Glutamatergic neuron (in vitro differentiated cells): ENCODE measurements around the gene GBX2. TPM values are rescaled to one million over a fixed set of nuclear protein-coding genes. Genes with fewer than 3 reads are reported as not detected.

Source experiments
- DNase-seq: peaks from one replicate; pipeline ENCODE4 v3.0.0; 2022
- H3K27ac Mint-ChIP-seq: one replicate; pipeline ENCODE4 v1.8.0; 2020; ENCODE audit warnings: mild to moderate bottlenecking, mixed read lengths, inconsistent platforms; ENCODE audit not compliant: unreplicated experiment
- H3K27me3 Mint-ChIP-seq: one replicate; pipeline ENCODE4 v1.8.0; 2020; ENCODE audit warnings: mild to moderate bottlenecking, moderate library complexity, mixed read lengths, inconsistent platforms; ENCODE audit not compliant: unreplicated experiment
- H3K36me3 Mint-ChIP-seq: one replicate; pipeline ENCODE4 v1.8.0; 2020; ENCODE audit warnings: mild to moderate bottlenecking, mixed read lengths, inconsistent platforms; ENCODE audit not compliant: unreplicated experiment
- H3K4me1 Mint-ChIP-seq: one replicate; pipeline ENCODE4 v1.8.0; 2020; ENCODE audit warnings: mild to moderate bottlenecking, low read depth, mixed read lengths, inconsistent platforms; ENCODE audit not compliant: unreplicated experiment
- H3K4me3 Mint-ChIP-seq: one replicate; pipeline ENCODE4 v1.8.0; 2020; ENCODE audit warnings: mild to moderate bottlenecking, mixed read lengths, inconsistent platforms; ENCODE audit not compliant: unreplicated experiment
- H3K9me3 Mint-ChIP-seq: one replicate; pipeline ENCODE4 v1.8.0; 2020; ENCODE audit warnings: mild to moderate bottlenecking, moderate library complexity, mixed read lengths, inconsistent platforms; ENCODE audit not compliant: unreplicated experiment
- total RNA-seq: library from RNA; stranded (reverse); fragmentation: NEBNext Ultra II Directional; extraction: Animal tissue kit (Norgen Biotek cat#: 25700); gene quantifications from one replicate; pipeline ENCODE4 v1.2.1, GENCODE V29; 2021; ENCODE audit not compliant: unreplicated experiment
- TF ChIP-seq, protein P1 (sequence below): fragments of 200-600 bp; sonication (generic); IDR thresholded peaks from one replicate; pipeline ENCODE4 v1.5.0; 2021; ENCODE audit not compliant: partially characterized antibody, unreplicated experiment

The GBX2 gene
- total RNA-seq, 1 donor from 2014 or later: 1.2 TPM

DNA sequence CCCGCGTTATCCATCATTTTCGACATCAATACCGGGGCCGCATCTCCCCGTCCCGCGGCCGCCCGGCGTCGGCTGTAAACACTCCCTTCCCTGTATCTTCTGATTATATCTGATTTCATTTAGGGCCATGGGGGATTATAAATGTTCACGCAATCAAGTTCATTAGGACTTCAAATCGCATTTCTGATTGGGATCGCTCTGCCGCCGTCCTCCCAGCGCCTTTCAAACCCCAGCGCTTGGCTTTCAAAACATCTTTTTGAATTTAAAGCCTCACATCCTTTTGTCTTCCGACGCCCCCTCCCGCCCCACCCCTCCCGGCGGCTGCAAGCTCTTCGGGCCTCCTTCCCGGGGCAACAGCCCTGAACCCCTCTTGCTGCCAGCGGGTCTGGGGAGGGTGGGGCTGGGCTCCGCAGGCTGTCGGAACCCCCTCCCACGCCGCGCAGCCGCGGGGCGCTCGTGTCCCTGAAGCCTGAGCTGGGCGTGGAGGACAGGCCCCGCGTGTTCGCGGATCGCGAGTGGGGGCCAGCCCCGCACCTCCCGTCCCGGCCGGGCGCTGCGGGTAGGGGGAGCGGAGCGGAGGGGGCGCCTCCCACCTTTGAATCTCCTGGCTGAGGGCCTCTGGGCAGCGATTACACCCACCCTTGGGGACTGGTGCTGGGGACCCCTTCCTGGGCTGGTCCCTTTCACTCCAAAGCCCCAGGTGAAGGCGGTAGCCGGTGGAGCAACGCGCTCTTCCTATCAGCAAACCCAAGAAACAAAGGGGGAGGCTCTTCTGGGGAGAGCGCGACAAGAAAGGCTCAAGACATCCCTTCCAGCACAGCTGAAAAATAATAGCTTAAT is 11.3 kb upstream of the GBX2 start:
- peak overlapping the region; percentile 85 for H3K4me3 Mint-ChIP-seq
- no peaks in the 10 kb centered on the region for H3K9me3 Mint-ChIP-seq
- no peak overlapping the region for H3K27ac Mint-ChIP-seq
- peaks cover 2% of the 10 kb centered on the region for H3K36me3 Mint-ChIP-seq
- TF ChIP-seq, protein P1, sequence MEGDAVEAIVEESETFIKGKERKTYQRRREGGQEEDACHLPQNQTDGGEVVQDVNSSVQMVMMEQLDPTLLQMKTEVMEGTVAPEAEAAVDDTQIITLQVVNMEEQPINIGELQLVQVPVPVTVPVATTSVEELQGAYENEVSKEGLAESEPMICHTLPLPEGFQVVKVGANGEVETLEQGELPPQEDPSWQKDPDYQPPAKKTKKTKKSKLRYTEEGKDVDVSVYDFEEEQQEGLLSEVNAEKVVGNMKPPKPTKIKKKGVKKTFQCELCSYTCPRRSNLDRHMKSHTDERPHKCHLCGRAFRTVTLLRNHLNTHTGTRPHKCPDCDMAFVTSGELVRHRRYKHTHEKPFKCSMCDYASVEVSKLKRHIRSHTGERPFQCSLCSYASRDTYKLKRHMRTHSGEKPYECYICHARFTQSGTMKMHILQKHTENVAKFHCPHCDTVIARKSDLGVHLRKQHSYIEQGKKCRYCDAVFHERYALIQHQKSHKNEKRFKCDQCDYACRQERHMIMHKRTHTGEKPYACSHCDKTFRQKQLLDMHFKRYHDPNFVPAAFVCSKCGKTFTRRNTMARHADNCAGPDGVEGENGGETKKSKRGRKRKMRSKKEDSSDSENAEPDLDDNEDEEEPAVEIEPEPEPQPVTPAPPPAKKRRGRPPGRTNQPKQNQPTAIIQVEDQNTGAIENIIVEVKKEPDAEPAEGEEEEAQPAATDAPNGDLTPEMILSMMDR: no peak
- peaks cover 7% of the 10 kb centered on the region for H3K4me1 Mint-ChIP-seq
- H3K27me3 Mint-ChIP-seq: peaks cover 16% of the 10 kb centered on the region
- DNase-seq: no peak

DNA sequence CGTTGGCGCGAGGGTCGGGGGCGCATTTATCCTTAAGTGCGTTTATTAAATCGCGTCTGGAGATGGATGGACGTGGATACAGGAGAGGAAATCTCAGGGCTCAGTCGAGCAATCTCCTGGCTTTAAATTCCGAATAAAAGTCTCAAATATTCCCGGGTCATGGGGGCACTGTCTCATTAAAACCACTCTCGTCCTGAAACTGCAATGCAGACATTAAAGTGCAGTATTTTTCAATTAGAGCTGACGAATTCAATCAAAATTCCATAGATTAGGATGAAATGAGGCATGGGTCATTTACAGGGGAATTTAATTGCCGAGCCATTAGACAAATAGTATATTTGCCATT is 10.7 kb upstream of the GBX2 start:
- peak overlapping the region; percentile 46 for H3K27ac Mint-ChIP-seq
- H3K27me3 Mint-ChIP-seq: peaks cover 22% of the 10 kb centered on the region
- no peak for DNase-seq
- peaks cover 9% of the 10 kb centered on the region for H3K4me1 Mint-ChIP-seq
- peaks cover 2% of the 10 kb centered on the region for H3K9me3 Mint-ChIP-seq
- TF ChIP-seq, protein P1: no peak
- H3K36me3 Mint-ChIP-seq: no peaks in the 10 kb centered on the region
- peak overlapping the region; percentile 85 for H3K4me3 Mint-ChIP-seq

DNA sequence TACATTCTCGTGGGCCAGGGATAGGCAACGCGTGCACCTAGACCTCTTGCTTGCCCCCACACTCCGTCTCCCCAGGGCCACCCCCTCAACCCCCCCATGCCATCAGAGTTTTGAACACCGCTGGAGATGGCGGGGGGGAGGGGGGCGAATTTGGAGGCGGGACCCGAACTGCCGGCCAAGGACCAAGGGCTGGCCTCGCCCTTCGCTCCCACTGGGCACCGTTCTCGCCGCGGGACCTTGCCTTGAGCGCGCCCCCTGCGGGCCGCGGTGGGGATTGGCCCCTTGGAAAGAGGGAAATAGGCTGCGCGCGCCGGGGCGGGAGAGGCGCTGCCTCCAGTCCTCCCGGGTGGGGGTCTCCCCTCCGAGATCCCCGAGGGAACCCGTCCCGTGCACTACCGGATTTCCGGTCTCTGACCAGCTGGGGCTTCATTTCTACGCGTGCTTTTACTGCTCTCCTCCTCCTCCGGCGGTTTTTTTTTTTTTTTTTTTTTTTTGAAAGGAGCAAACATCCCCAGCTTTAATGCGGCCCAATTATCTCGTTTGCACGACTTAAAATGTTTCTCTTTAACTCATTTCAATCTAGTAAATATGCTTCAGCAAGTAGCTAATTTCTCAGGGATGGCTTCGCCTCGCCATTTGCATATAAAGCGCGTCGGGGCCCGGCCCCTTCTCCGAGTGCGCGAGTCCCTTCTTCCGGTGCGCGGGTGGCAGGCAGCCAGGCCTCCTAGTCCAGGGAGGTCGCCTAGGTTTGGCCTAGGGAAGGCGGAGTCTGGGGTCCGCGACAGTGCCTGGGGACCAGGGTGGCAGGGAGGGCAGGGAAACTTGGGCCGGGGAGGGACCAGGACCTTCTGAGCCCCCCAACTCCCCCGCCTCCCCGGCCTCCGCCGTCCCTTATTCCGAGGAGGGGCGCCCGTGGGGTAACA is 10.0 kb upstream of the GBX2 start:
- peak; percentile 95 for DNase-seq
- Mint-ChIP-seq H3K36me3 (no peaks in the 10 kb centered on the region), H3K4me1 (peaks cover 9% of the 10 kb centered on the region), H3K27ac (peak overlapping the region; percentile 46), H3K9me3 (peaks cover 2% of the 10 kb centered on the region), H3K27me3 (peaks cover 26% of the 10 kb centered on the region), H3K4me3 (peak overlapping the region; percentile 85)
- TF ChIP-seq, protein P1: peak; percentile 93

DNA sequence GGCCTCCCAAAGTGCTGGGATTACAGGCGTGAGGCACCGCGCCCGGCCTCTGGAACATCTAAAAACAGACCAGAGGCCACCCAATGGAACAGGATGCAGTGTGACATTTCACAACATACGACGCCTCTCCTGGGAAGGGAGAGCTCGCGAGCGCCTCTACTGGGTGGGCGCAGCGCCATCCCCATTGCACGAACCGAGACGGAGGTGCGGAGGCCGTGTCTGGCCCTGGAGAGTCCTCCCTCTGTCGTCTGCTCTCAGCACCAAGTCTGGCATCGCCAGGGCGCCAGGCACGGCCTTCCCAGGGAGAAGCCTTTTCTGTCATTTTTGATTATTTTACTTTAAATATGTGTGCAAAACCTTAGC is 9.4 kb upstream of the GBX2 start:
- H3K4me1 Mint-ChIP-seq: peaks cover 9% of the 10 kb centered on the region
- TF ChIP-seq, protein P1: no peak
- peaks cover 2% of the 10 kb centered on the region for H3K9me3 Mint-ChIP-seq
- H3K4me3 Mint-ChIP-seq: no peak overlapping the region
- H3K27me3 Mint-ChIP-seq: peaks cover 24% of the 10 kb centered on the region
- peak; percentile 80 for DNase-seq
- H3K27ac Mint-ChIP-seq: no peak overlapping the region
- no peaks in the 10 kb centered on the region for H3K36me3 Mint-ChIP-seq
